Measurements from ENCODE around the gene RTN4R.
"Not testable (repeated sequence)": the region's sequence is repeated elsewhere in the genome, so short reads cannot be mapped to it uniquely, and the experiment has no call there.

Gene RTN4R

GRCh38 chr22:20304646-20305045 lies 36.5 kb upstream of the RTN4R start:
- H3K27ac ChIP-seq = no peak overlapping the region
- no peak for DNase-seq (ENCODE audit: low spot score)
- TF ChIP-seq CTCF (IDR thresholded peaks at IDR 0.05) = no peak

GRCh38 chr22:20303229-20303534 lies 35.1 kb upstream of the RTN4R start:
- H3K4me3 ChIP-seq; DNase-seq (ENCODE audit: low spot score); H3K27ac ChIP-seq: not testable (repeated sequence)

More at GRCh38 chr22:20304646-20305045, 36.5 kb upstream of the RTN4R start:
- H3K4me3 ChIP-seq = no peak overlapping the region

GRCh38 chr22:20302438-20303228 lies 34.5 kb upstream of the RTN4R start:
- TF ChIP-seq CTCF (IDR thresholded peaks at IDR 0.05) = no peak
- H3K27ac ChIP-seq = no peak overlapping the region
- DNase-seq (ENCODE audit: low spot score) = no peak
- no peak overlapping the region for H3K4me3 ChIP-seq

- no peak for TF ChIP-seq CTCF (IDR thresholded peaks at IDR 0.05)
- no peak for DNase-seq (ENCODE audit: low spot score)
- Histone ChIP-seq H3K4me3 (peak overlapping the region; percentile 83), H3K27ac (peak overlapping the region in 1 of 2 donors; percentile 20)
These were observed 31.6 kb upstream of the RTN4R start for GRCh38 chr22:20299746-20300136.

- no peak for DNase-seq (ENCODE audit: low spot score)
- Histone ChIP-seq H3K4me3 (peak overlapping the region; percentile 83), H3K27ac (peak overlapping the region in 1 of 2 donors; percentile 20)
- no peak for TF ChIP-seq CTCF (IDR thresholded peaks at IDR 0.05)
These were observed 31.0 kb upstream of the RTN4R start for GRCh38 chr22:20298803-20299745.

GRCh38 chr22:20298110-20298802 lies 30.1 kb upstream of the RTN4R start:
- H3K27ac ChIP-seq = no peak overlapping the region
- TF ChIP-seq CTCF (IDR thresholded peaks at IDR 0.05) = no peak
- peak overlapping the region; percentile 83 for H3K4me3 ChIP-seq
- no peak for DNase-seq (ENCODE audit: low spot score)

Measured in coronary artery (tissue), 2 donors.